Osteocyte (in vitro differentiated cells): ENCODE data around the gene BAG3. TPM values are rescaled to one million over a fixed set of nuclear protein-coding genes. Genes with fewer than 3 reads are reported as not detected.

Source experiments
- DNase-seq: peaks from one replicate; pipeline ENCODE4 v3.0.0; 2021; ENCODE audit warnings: mixed read lengths; ENCODE audit not compliant: unreplicated experiment; ENCODE audit errors: extremely low spot score
- H3K27ac Mint-ChIP-seq: one replicate; pipeline ENCODE4 v1.8.0; 2021; ENCODE audit warnings: mild to moderate bottlenecking, mixed read lengths; ENCODE audit not compliant: unreplicated experiment
- H3K27me3 Mint-ChIP-seq: one replicate; pipeline ENCODE4 v1.8.0; 2021; ENCODE audit warnings: mixed read lengths; ENCODE audit not compliant: unreplicated experiment
- H3K36me3 Mint-ChIP-seq: one replicate; pipeline ENCODE4 v1.8.0; 2021; ENCODE audit warnings: mixed read lengths; ENCODE audit not compliant: unreplicated experiment
- H3K4me1 Mint-ChIP-seq: one replicate; pipeline ENCODE4 v1.8.0; 2021; ENCODE audit warnings: mixed read lengths; ENCODE audit not compliant: unreplicated experiment
- H3K4me3 Mint-ChIP-seq: one replicate; pipeline ENCODE4 v1.8.0; 2021; ENCODE audit warnings: mild to moderate bottlenecking, moderate library complexity, mixed read lengths; ENCODE audit not compliant: unreplicated experiment
- H3K9me3 Mint-ChIP-seq: one replicate; pipeline ENCODE4 v1.8.0; 2021; ENCODE audit warnings: mixed read lengths; ENCODE audit not compliant: unreplicated experiment
- CTCF ChIP-seq: fragments of 200-600 bp; sonication (generic); IDR thresholded peaks from 2 replicates; pipeline ENCODE4 v1.5.0; 2021; ENCODE audit warnings: antibody characterized with exemption, mild to moderate bottlenecking, moderate library complexity
- total RNA-seq: library from RNA; stranded (reverse); gene quantifications from 2 replicates; pipeline ENCODE4 v1.2.1, GENCODE V29; 2021

BAG3 gene
- total RNA-seq, 1 donor from 2014 or later = 41.0 TPM

GRCh38 chr10:119640384-119640783, 10.8 kb upstream of the BAG3 start:
- Mint-ChIP-seq H3K27ac (no peak overlapping the region), H3K36me3 (no peaks in the 10 kb centered on the region), H3K4me1 (no peaks in the 10 kb centered on the region), H3K9me3 (no peaks in the 10 kb centered on the region), H3K4me3 (no peak overlapping the region), H3K27me3 (no peaks in the 10 kb centered on the region)
- no peak for DNase-seq
- TF ChIP-seq CTCF = no peak

- Mint-ChIP-seq H3K4me3 (no peak overlapping the region), H3K27ac (no peak overlapping the region), H3K27me3 (no peaks in the 10 kb centered on the region), H3K9me3 (no peaks in the 10 kb centered on the region), H3K36me3 (no peaks in the 10 kb centered on the region), H3K4me1 (no peaks in the 10 kb centered on the region)
- no peak for DNase-seq
- TF ChIP-seq CTCF = no peak
These were observed 10.2 kb upstream of the BAG3 start for GRCh38 chr10:119640875-119641526.

GRCh38 chr10:119642556-119643111, 8.5 kb upstream of the BAG3 start:
- H3K36me3 Mint-ChIP-seq = no peaks in the 10 kb centered on the region
- H3K4me1 Mint-ChIP-seq = no peaks in the 10 kb centered on the region
- H3K9me3 Mint-ChIP-seq = no peaks in the 10 kb centered on the region
- H3K27ac Mint-ChIP-seq = no peak overlapping the region
- TF ChIP-seq CTCF = no peak
- H3K4me3 Mint-ChIP-seq = no peak overlapping the region
- no peaks in the 10 kb centered on the region for H3K27me3 Mint-ChIP-seq
- DNase-seq = no peak

GRCh38 chr10:119643306-119644204, 7.6 kb upstream of the BAG3 start:
- Mint-ChIP-seq H3K9me3 (no peaks in the 10 kb centered on the region), H3K27ac (no peak overlapping the region), H3K27me3 (no peaks in the 10 kb centered on the region), H3K4me3 (no peak overlapping the region), H3K4me1 (no peaks in the 10 kb centered on the region), H3K36me3 (no peaks in the 10 kb centered on the region)
- no peak for DNase-seq
- no peak for TF ChIP-seq CTCF
